Measurements from ENCODE around the gene KBTBD13.
A peak's percentile ranks its signal among the peaks of the same experiment; 100 is the strongest.

KBTBD13 gene

DNA sequence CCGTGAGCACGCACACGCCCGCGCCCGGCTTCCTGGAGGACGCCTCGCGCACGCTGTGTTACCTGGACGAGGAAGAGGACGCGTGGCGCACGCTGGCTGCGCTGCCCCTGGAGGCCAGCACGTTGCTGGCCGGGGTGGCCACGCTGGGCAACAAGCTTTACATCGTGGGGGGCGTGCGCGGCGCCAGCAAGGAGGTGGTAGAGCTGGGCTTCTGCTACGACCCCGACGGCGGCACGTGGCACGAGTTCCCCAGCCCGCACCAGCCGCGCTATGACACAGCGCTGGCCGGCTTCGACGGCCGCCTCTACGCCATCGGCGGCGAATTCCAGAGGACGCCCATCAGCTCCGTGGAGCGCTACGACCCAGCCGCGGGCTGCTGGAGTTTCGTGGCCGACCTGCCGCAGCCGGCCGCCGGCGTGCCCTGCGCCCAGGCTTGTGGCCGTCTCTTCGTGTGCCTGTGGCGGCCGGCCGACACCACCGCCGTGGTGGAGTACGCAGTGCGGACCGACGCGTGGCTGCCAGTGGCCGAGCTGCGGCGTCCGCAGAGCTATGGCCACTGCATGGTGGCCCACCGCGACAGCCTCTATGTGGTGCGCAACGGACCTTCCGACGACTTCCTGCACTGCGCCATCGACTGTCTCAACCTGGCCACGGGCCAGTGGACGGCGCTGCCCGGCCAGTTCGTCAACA, 890 bp downstream of the KBTBD13 start:
- H3K9ac ChIP-seq (ENCODE audit: low read length): no peak overlapping the region
- H3K36me3 ChIP-seq (ENCODE audit: control insufficient read depth, insufficient read depth, low read length): no peaks in the 10 kb centered on the region
- no peak overlapping the region for H3K4me3 ChIP-seq (ENCODE audit: low read length)
- no peaks in the 10 kb centered on the region for H3K4me1 ChIP-seq (ENCODE audit: control insufficient read depth, insufficient read depth, low read length)
- no peaks in the 10 kb centered on the region for H3K27me3 ChIP-seq (ENCODE audit: control insufficient read depth, insufficient read depth, low read length)
- H3K27ac ChIP-seq (ENCODE audit: low read depth, low read length): no peak overlapping the region

DNA sequence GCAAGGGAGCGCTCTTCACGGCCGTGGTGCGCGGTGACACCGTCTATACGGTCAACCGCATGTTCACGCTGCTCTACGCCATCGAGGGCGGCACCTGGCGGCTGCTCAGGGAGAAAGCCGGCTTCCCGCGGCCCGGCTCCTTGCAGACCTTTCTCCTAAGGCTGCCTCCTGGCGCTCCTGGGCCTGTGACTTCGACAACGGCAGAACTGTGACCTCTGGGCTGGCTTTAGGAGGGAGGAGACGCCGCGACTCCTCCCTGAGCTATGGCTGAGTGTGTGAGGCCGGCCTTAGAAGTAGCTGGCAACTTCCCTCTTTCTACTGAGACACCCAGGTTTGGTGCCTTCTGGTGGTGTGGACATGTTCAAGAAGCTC, 1.4 kb downstream of the KBTBD13 start:
- Histone ChIP-seq H3K4me1 (ENCODE audit: control insufficient read depth, insufficient read depth, low read length) (peaks cover 4% of the 10 kb centered on the region), H3K36me3 (ENCODE audit: control insufficient read depth, insufficient read depth, low read length) (no peaks in the 10 kb centered on the region), H3K27me3 (ENCODE audit: control insufficient read depth, insufficient read depth, low read length) (no peaks in the 10 kb centered on the region), H3K4me3 (ENCODE audit: low read length) (no peak overlapping the region), H3K9ac (ENCODE audit: low read length) (no peak overlapping the region), H3K27ac (ENCODE audit: low read depth, low read length) (no peak overlapping the region)

DNA sequence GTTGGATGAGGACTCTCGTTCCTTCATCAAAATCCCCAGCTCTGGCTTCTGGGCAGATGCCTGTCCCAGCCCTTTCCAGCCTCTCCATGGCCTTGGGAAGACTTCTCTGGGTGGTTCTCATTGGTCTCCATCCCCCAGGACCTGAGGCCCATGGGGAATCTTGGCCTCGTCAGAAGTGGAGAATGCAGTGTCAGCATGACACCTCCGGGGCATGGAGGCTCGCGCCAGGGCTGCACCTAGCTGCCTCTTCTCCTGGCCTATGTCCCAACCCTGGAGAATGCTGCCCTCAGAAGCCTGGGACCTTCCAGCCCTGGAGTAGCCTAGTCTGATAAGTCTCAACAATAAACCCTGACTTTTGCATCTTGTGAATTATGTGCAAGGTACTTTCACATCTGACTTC, 3.0 kb downstream of the KBTBD13 start:
- Histone ChIP-seq H3K4me3 (ENCODE audit: low read length) (no peak overlapping the region), H3K36me3 (ENCODE audit: control insufficient read depth, insufficient read depth, low read length) (no peaks in the 10 kb centered on the region), H3K27me3 (ENCODE audit: control insufficient read depth, insufficient read depth, low read length) (no peaks in the 10 kb centered on the region), H3K4me1 (ENCODE audit: control insufficient read depth, insufficient read depth, low read length) (peaks cover 13% of the 10 kb centered on the region), H3K9ac (ENCODE audit: low read length) (no peak overlapping the region), H3K27ac (ENCODE audit: low read depth, low read length) (no peak overlapping the region)

DNA sequence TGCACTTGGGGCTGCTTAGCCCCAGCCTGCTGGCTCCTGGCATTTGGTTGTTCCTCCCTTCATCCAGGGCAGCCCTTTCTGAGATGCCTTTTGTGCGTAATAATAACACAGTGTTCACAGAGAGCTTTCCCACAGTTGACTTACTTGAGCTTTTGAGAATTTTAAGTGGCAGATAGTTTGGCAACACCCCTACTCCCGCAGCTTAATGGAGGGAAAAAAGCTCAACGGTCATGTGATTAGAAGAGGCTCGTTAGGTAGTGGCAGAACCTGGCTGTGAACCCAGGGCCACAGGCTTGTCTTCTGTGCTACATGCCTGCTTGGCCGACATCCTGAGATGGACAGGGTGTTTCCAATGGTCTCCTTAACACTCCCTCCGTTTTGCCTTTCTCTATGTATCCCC, 4.7 kb downstream of the KBTBD13 start:
- Histone ChIP-seq H3K4me3 (ENCODE audit: low read length) (no peak overlapping the region), H3K27me3 (ENCODE audit: control insufficient read depth, insufficient read depth, low read length) (no peaks in the 10 kb centered on the region), H3K9ac (ENCODE audit: low read length) (no peak overlapping the region), H3K36me3 (ENCODE audit: control insufficient read depth, insufficient read depth, low read length) (no peaks in the 10 kb centered on the region), H3K4me1 (ENCODE audit: control insufficient read depth, insufficient read depth, low read length) (peaks cover 16% of the 10 kb centered on the region), H3K27ac (ENCODE audit: low read depth, low read length) (no peak overlapping the region)

DNA sequence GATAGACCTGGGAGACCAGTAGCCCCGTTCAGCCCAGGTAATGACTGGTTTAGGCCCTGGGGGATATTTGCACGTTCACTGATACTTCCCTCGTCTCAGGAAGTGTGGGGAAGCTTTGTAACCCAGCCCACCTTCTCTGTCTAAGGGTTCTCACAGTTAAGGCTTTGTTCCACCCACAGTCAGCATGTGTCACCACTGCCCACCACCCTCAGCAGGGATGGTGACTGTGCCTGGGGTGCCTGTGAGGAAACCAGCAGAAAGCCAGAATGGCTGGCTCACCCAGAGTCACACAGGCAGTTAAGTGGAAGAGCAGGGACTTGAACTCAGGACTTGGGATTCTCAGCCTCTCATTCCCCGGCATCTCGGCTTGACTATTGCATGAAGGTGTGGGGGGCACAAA, 5.2 kb downstream of the KBTBD13 start:
- Histone ChIP-seq H3K4me1 (ENCODE audit: control insufficient read depth, insufficient read depth, low read length) (peaks cover 20% of the 10 kb centered on the region), H3K36me3 (ENCODE audit: control insufficient read depth, insufficient read depth, low read length) (no peaks in the 10 kb centered on the region), H3K9ac (ENCODE audit: low read length) (no peak overlapping the region), H3K27me3 (ENCODE audit: control insufficient read depth, insufficient read depth, low read length) (no peaks in the 10 kb centered on the region), H3K27ac (ENCODE audit: low read depth, low read length) (no peak overlapping the region), H3K4me3 (ENCODE audit: low read length) (no peak overlapping the region)

DNA sequence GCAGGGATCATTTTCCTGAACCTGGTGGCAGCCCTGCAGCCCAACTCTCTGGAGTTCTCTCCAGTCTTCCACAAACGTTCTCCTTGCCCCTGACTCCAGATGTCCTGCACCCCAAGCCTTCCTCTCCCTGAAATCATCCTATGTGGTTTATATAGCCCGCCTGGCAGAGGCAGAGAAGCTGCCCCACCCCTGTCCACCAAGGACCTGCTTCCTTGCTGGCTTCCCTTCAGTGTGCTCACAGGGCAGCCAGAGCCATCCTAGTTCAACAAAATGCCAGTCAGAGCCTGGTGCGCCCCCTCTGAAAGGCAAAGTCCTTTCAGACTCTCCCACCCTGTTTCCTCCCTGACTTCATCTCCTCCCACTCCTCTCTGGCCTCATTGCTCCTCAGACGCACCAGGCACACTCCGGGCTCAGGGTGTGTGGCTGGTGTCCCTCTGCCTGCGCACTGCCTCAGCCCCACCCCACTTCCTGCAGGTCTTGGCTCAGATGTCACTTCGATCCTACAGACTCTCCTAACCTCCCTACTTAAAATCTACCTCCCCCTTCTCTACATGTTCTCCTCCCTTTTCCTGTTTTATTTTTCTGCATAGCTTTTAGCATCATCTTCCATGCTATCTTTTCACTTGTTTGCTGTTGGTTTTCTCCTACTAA, 5.9 kb downstream of the KBTBD13 start:
- H3K4me1 ChIP-seq (ENCODE audit: control insufficient read depth, insufficient read depth, low read length): peaks cover 27% of the 10 kb centered on the region
- H3K9ac ChIP-seq (ENCODE audit: low read length): no peak overlapping the region
- no peaks in the 10 kb centered on the region for H3K36me3 ChIP-seq (ENCODE audit: control insufficient read depth, insufficient read depth, low read length)
- no peak overlapping the region for H3K27ac ChIP-seq (ENCODE audit: low read depth, low read length)
- no peaks in the 10 kb centered on the region for H3K27me3 ChIP-seq (ENCODE audit: control insufficient read depth, insufficient read depth, low read length)
- peak overlapping the region; percentile 15 for H3K4me3 ChIP-seq (ENCODE audit: low read length)

DNA sequence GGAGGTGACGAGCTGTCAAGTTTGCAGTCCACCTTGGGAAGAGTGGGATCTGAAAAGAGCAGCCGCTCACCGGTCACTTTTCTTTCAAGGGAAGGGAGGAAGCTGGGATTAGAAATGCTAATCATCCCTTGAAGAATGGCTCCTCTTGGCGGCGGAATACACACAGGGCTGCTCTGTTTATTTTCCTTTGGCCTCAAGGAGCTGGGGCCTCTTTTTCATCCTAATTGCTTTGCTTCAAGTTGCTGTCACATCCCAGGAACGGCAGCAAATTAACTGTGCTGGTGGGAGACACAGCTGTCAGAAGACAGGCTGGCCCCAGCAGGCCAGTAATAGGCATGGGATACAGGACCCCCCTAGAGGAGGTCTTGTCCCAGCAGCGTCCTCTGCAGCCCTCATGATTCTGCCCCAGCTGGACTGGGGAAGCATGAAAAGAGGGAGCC, 6.7 kb downstream of the KBTBD13 start:
- Histone ChIP-seq H3K9ac (ENCODE audit: low read length) (no peak overlapping the region), H3K4me3 (ENCODE audit: low read length) (no peak overlapping the region), H3K36me3 (ENCODE audit: control insufficient read depth, insufficient read depth, low read length) (no peaks in the 10 kb centered on the region), H3K27me3 (ENCODE audit: control insufficient read depth, insufficient read depth, low read length) (no peaks in the 10 kb centered on the region), H3K4me1 (ENCODE audit: control insufficient read depth, insufficient read depth, low read length) (peaks cover 35% of the 10 kb centered on the region), H3K27ac (ENCODE audit: low read depth, low read length) (peak overlapping the region; percentile 1)

DNA sequence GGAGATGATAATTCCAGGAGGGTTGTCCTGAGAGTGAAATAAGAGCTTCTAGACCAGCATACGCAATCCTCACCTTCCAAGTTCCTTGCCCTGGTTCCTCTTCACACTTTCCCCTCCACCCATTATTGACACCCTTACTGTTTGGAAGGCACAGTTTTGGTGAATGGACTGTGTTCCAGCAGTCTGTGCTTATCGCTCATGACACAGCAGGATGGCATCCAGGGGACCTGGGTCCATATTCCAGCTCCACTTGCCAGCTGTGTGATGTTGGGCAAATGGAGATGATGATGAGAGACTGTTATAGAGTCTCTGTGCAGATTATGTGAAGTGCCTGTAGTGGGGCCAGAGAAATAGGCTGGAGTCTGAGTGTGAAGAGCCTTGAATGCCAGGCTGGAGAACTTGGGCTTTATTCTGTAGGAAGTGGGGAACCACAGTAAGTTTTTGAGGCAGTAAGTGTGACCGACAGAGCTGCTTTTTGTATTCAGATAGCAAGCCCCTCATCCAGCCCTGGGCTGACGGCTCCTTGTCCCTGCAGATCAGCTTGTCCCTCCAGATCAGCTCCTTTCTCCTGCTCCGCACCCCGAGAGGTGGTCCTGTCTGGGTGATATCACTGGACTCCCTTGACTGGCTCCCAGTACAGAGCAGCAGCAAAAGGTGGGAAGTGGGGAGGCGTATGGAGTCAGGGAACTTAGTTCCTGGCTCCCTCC, 8.1 kb downstream of the KBTBD13 start:
- Histone ChIP-seq H3K36me3 (ENCODE audit: control insufficient read depth, insufficient read depth, low read length) (no peaks in the 10 kb centered on the region), H3K27ac (ENCODE audit: low read depth, low read length) (no peak overlapping the region), H3K27me3 (ENCODE audit: control insufficient read depth, insufficient read depth, low read length) (no peaks in the 10 kb centered on the region), H3K4me3 (ENCODE audit: low read length) (no peak overlapping the region), H3K4me1 (ENCODE audit: control insufficient read depth, insufficient read depth, low read length) (peaks cover 49% of the 10 kb centered on the region), H3K9ac (ENCODE audit: low read length) (no peak overlapping the region)

DNA sequence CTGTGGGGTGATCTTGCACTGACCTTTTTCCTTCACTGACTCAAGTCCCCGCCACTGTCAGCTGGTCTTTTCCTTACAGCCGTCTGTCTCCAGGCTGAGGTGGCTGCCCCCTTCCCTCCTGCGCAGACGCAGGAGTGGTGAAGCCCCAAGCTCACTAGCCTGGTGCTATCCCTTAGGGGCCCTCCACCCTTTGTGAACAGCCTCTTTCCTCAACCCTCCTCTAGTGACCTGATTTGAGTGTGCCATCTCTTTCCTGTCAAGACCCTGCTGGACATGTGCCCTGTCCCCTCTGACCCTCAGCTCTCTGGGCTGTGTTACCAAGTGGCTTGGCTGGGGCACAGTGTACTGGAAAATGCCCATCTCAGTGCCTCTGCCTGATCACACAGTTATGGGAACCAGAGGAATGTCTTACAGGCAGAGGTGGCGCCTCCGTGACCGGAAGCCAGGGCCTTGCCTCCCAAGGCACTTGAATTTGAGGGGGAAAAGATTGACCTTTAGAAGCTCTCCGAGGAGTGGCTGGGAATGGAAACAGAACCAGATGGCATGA, 8.7 kb downstream of the KBTBD13 start:
- no peak overlapping the region for H3K9ac ChIP-seq (ENCODE audit: low read length)
- no peak overlapping the region for H3K4me3 ChIP-seq (ENCODE audit: low read length)
- no peaks in the 10 kb centered on the region for H3K36me3 ChIP-seq (ENCODE audit: control insufficient read depth, insufficient read depth, low read length)
- no peaks in the 10 kb centered on the region for H3K27me3 ChIP-seq (ENCODE audit: control insufficient read depth, insufficient read depth, low read length)
- H3K4me1 ChIP-seq (ENCODE audit: control insufficient read depth, insufficient read depth, low read length): peaks cover 50% of the 10 kb centered on the region
- H3K27ac ChIP-seq (ENCODE audit: low read depth, low read length): no peak overlapping the region

DNA sequence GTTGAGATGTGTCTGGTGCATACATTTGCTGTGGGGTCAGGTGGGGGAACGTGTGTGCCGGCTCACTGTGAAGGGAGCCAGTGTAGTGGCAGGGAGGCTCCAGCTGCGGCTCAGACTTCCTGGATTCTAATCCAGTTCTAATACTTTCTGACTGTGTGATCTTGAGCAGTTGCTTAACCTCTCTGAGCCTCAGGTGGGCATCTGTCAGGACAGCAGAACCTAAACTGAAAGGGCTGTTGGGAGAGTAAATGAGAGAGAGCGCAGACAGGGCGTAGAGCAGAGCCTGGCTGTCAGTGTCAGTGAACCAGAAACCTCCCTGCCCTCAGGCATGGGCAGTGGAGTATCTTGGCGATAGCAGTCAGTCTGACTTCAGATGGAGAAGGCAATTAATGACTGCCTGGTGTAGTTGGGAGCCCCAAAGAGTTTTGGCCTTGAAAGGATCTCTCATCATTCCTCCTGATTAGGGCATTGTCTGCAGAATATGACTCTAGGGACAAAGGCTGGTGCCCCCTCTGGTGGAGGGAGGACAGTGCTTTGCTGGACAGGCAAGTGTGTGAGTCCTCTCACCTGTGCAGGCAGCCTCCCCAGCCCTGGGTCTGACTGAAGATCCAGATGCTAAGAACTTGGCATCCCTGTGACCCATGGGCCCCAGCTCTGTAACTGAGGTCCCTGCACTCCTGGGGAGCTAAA, 9.6 kb downstream of the KBTBD13 start:
- Histone ChIP-seq H3K27ac (ENCODE audit: low read depth, low read length) (peak overlapping the region; percentile 95), H3K36me3 (ENCODE audit: control insufficient read depth, insufficient read depth, low read length) (no peaks in the 10 kb centered on the region), H3K9ac (ENCODE audit: low read length) (no peak overlapping the region), H3K27me3 (ENCODE audit: control insufficient read depth, insufficient read depth, low read length) (no peaks in the 10 kb centered on the region), H3K4me3 (ENCODE audit: low read length) (no peak overlapping the region), H3K4me1 (ENCODE audit: control insufficient read depth, insufficient read depth, low read length) (peaks cover 50% of the 10 kb centered on the region)

DNA sequence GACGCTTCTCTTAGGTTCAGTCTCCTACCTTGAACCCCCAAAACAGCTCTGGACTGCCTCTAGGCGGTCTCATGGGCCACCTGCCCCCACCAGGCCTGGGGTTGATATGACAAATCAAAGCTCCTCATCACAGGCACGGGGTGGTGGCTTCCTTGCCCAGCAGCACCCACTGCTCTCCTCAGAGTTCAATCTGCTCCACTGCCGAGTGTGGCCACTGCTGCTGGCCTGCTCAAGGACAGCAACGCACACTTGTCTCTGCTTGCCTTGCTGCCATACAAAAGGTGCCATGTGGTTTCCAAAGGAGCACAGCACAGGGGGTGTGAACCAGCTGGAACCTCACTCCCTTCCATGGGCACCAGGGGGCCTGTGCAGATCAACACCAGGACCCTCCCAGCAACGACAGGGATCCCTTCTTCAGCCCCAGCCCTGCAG, 10.2 kb downstream of the KBTBD13 start:
- Histone ChIP-seq H3K27me3 (ENCODE audit: control insufficient read depth, insufficient read depth, low read length) (no peaks in the 10 kb centered on the region), H3K27ac (ENCODE audit: low read depth, low read length) (peak overlapping the region; percentile 95), H3K4me1 (ENCODE audit: control insufficient read depth, insufficient read depth, low read length) (peaks cover 50% of the 10 kb centered on the region), H3K36me3 (ENCODE audit: control insufficient read depth, insufficient read depth, low read length) (no peaks in the 10 kb centered on the region), H3K4me3 (ENCODE audit: low read length) (no peak overlapping the region), H3K9ac (ENCODE audit: low read length) (no peak overlapping the region)

DNA sequence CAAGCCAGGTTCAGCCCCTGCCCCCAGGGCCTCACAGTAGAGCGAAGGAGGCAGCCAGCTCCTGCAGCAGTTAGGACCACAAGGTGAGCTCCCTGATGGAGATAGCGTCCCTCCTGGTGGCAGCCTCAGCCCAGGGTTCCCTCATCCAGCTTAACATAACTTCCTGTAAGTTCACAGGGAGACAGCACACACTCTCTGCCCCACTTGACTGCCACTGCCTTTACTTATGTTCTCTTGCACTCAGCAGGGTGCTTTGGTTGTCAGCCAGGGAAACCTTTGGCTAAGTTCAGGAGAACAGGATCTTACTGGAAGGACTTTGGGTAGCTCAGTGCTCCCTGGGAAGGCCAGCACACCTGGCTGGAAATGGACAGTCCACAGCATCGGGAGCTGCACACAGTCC, 10.9 kb downstream of the KBTBD13 start:
- Histone ChIP-seq H3K9ac (ENCODE audit: low read length) (no peak overlapping the region), H3K4me1 (ENCODE audit: control insufficient read depth, insufficient read depth, low read length) (peaks cover 54% of the 10 kb centered on the region), H3K27me3 (ENCODE audit: control insufficient read depth, insufficient read depth, low read length) (no peaks in the 10 kb centered on the region), H3K36me3 (ENCODE audit: control insufficient read depth, insufficient read depth, low read length) (no peaks in the 10 kb centered on the region), H3K4me3 (ENCODE audit: low read length) (no peak overlapping the region), H3K27ac (ENCODE audit: low read depth, low read length) (peak overlapping the region; percentile 95)
